RCC 7860 (cell line): Measurements from ENCODE around the gene MAP3K15.

Experiments used
- DNase-seq: peaks from one replicate; pipeline ENCODE4 v3.0.0-alpha.2; 2015; ENCODE audit warnings: low spot score
- FAIRE-seq: peaks from 2 replicates; lab custom pipeline; 2012; peaks lifted over from hg19 to GRCh38; lab: Jason Lieb, UNC

MAP3K15 gene

DNA sequence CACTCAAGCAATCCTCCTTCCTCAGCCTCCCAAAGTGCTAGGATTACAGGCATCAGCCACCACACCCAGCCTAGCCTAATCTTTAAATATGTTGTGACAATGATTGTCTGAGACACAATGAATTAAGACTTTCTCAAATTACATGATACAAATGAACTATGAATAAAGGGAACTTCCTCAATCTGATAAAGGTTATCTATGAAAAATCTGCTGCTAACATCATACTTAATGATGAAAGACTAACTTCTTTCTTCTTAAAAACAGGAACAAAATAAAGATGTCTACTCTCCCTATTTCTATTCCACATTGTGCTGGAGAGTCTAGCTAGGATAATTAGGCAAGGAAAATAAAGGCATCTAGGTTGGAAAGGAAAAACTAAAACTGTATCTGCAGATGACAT lies 111.6 kb downstream of the MAP3K15 start:
- DNase-seq: no peak
- no peak for FAIRE-seq

DNA sequence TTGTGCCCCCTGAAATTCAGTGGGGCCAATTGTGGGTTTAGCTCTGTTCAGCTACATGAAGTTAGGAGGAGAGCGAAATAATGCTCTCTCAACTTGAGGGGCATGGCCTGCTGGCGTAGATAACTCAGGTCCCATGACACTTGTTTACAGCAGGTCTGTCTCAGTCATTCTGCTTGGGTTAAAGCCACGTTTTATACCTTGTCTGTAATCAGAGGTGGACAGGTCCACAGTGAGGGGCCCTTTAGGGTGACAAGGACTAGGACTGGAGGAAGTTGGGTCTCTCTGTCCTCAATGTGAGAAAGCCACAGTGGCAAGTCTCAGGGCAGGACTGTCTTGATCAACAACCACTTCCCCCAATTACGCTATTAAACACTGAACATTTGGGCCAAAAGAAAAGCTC lies 122.6 kb downstream of the MAP3K15 start:
- FAIRE-seq (no peak), DNase-seq (no peak)

DNA sequence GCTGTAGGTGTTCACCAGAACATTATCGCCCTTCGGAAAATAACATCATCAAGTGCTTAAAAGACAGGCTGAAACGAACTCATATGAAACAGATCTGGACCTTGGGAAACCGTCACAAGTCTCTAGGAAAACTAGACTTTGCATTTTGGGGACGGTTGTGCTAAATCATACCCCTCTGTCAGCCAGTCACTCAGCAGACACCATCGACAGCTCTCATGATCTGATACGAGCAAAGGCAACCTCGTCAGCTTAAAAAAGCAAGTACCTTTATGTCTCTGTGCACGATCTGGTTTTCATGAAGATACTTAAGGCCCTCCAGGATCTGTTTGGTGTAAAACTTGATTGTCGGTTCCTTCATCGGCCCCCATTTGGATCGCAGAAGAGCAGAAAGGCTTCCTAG lies 123.2 kb downstream of the MAP3K15 start:
- no peak for DNase-seq
- no peak for FAIRE-seq

DNA sequence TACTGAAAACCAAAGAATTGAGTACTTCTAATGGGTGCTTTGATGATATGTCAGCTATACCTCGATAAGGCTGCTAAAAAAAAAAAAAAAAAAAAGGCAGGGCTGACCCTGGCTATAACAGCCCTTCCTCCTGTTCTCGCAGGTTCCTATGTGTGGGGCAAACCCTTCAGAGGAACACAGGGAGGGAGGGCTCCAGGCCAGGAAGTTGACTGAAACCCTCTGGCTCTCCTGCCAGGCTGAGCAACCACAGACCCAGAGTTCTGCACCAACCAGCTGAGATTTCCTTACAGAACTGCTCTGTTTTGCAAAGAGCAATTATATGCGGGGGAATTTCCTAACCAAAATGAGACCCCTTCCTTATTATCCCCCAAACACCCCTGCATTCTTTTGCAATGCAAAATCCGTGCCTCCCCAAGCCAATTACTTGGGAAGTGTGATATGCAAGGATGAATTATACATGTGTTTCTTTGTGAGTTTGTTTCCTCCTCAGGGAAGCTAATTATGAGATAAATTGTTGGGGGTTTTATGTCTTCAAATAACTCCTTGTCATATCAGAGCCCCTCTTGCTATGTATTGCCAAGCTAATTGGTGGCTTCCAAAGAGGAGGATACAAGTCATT lies 126.0 kb downstream of the MAP3K15 start:
- FAIRE-seq (no peak), DNase-seq (no peak)

DNA sequence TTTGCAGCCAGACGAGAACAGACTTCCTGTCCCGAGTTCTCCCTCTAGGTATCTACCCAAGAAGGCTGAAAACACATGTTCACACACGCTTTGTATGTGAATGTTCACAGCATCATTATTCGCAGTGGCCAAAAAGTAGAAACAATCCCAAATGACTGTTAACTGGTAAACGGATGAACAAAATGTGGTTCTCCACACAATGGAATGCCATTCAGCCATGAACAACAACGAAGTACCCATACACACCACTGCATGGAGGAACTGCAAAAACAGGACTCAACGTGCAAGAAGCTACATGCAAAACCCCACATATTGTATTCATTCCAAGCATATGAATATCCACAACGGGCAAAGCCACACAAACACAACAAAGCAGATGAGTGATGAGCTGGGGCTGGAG lies 126.6 kb downstream of the MAP3K15 start:
- DNase-seq (no peak), FAIRE-seq (no peak)

DNA sequence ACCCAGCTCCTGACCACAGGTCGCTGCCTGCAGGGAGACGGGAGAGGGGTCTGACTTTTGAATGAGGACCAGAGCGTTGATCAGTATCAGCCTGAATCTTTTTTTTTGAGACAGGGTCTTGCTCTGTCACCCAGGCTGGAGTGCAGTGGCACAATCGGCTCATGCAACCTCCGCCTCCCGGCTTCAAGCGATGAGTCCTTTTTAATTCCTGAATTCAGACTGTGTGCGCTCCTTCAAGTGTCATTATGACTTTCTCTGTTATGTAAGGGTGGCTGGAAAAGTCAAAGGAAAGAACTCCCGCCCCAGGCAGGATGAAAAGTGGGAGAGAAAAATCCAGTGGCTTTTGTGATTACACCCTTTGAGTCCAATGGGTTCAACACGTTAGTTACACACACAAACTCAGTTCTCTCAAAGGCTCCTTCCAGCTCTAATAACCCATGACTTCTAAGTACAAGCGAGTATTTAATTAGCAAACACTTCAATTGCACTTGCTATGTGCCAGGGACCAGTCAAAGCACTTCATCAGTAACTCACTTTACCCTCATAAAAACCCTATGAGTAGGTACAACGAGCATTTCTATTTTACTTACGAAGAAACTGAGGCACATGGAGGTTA lies 127.1 kb downstream of the MAP3K15 start:
- DNase-seq (no peak), FAIRE-seq (no peak)

DNA sequence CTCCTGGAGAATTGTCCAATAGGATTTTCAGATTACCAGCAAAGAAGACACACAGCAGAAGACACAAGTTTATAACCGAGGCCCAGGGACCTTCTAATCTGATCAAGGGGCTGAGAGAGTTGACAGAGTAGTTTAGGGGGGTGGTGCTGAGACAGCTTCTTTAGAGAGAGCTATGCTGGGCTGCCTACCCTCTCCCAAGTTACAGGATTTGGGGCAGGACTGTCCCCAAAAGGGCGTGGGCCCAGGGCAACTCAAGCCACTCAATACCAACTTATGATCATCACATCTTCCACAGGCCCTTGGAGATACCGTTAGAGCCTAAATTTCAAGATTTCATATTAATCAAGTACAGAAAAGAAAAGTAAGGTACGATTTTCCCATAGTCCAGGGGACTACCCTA lies 128.6 kb downstream of the MAP3K15 start:
- no peak for DNase-seq
- no peak for FAIRE-seq

DNA sequence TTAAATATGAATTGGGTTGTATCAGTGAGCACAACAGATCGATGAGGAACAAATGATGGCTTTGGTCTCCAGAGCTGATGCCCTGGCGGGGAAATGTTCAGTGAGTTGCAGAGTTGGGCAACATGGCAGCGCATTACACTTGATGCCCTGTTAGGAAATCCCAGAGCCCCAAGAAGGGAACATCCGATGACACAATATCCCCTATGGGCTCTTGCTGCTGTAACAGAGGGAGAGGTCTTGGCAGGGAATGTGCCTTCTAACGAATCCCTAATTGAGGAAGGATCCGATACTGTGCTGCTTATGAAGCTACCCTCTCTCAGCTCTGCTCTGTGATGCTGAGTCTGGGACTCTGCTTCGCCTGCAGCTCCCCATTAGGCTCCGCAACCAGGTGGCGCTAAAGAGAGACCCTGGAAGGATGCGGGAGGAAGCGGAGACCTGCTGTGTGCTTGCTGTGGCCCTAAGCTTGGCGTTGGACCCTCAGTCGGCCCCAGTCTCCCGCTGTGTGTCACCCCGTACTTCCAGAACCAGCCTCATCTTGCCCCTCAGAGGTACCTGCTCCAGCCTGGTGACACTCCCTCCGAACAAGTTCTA lies 132.7 kb downstream of the MAP3K15 start:
- peak; percentile 4 for DNase-seq
- FAIRE-seq: no peak

DNA sequence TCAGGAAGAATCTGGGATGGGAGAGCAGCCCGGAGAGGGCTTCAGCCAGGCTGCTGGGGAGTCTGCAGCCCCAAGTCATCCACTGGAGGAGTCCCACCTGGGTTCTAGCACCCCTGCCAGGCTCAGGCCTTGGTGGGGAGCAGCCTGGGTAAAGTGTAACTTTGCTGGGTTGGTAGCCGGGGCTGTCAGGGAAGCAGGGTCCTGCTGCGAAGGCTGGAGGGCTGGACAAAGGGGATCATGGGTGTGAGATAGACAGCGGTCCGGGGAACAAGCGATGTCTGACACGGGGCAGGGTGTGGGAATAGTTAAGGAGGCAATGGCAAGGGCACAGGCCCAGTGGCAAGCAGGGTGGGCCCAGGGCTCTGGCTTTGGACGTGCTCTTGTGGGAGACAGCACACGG lies 134.0 kb downstream of the MAP3K15 start:
- FAIRE-seq: no peak
- no peak for DNase-seq

DNA sequence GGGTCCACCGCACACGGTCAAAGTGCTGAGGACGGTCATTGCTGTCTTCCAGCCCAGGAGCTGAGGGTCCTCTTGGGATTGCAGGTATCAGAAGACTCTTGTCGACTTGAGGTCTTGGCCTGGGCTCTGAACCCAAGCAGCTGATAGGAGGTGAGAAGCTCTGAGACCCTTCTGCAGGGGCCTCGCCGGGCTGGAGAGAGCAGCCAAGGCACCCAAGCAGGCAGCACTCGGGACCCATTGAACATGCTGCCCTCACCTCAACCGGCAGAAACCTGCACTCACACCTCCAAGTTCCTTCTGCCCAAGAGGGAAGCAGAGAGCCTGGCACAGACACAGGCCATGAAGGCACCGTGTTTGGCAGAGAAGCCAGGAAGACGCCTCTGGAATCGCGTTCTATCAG lies 137.5 kb downstream of the MAP3K15 start:
- DNase-seq (no peak), FAIRE-seq (no peak)

DNA sequence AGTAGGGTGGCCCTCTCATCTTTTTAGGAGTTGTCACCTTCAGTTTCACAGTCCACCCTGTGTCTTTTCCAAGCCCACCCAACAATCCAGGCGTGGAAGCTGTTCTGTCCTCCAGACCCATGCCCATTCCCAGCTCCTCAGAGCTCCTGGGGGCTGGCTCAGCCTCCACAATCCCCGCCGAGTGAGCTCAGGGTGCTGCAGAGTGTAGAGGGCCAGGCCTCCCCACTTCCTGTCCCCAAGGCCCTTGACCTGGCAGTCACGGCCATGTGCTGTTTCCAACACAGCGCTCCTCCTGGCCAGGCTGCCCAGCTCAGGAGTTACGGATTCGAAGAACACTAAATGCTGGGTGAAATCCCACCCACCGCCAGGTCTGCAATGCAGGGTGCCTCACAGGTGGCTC lies 139.8 kb downstream of the MAP3K15 start:
- DNase-seq (no peak), FAIRE-seq (no peak)

DNA sequence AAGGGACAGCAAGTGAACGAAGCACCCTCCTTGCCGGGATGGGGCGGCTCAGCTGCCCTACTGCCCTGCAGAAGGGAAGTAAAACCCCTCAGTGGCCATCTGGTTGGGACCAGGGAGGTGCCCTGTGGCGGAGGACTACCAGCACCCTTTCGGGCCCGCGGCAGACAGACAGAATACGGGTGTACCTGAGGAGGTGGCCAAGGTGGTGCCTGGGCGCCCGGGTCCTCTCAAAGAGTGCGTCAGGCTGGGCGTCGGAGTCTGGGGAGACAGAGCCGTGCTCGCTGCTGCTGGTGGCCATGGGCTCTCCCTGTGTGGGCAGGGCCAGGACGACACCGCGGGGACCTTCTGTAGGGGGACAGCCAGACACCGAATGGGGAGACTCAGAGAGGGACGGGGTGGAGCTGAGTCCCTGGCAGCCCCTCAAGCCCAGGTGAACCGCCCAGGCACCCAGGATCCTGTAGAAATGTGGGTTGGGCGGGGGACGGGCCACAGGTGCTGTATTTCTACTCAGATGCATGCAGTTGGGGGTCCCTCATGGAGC lies 141.9 kb downstream of the MAP3K15 start:
- FAIRE-seq (no peak), DNase-seq (no peak)

DNA sequence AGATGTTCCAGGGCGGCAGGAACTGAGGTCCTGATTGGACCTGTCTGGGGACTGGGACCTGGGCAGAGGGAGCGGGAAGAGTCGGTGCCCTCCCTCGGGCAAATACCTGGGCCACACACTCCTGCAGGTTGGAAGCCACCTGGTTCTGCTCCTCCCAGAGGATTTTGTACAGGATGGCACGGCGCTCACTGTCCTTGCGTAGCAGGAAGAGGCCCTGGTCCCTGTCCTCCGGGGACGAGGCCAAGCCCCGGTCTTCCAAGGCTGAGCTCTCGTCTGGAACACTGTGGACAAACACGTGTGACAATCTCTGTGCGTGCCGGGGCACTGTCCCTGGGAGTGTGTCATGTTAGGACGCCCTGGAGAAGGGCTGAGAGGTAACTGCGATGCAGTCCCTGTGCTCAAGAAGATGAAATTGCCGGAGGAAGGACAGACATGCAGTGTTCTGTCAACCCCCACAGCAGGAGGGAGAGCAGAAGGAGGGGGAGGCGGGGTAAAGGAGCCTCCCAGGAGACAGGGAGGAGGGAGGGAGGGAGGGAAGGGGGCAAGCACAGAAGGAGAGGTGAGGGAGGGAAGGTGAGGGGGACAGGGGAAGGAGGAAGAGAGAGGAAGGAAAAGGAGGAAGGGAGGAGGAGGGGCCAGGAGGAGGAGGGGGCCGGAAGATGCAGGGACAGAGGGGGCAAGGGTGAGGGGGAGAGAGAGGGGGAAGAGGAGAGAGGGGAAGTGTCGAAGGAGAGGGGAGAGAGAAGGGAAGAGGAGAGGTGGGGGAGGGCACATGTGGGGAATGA lies 142.6 kb downstream of the MAP3K15 start:
- FAIRE-seq: no peak
- DNase-seq: no peak

DNA sequence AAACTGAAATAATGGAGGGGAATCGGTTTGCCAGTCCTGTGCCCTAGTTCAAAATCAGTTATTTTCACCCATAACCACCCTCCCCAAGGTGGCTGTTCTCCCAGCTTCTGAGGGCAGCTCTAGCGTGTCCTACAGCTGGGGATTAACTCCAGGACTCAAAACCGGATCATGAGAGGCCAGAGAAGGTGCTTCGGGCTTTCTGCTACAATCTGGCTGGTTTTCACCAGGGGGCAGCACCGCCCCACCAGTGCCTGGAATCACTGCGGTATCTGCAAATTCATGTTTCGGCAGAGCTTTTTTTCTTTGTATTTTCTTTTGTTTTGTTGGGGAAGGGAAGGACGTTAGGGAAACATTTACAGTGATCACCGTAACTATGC lies 143.2 kb downstream of the MAP3K15 start:
- peak; percentile 27 for DNase-seq
- FAIRE-seq: no peak

DNA sequence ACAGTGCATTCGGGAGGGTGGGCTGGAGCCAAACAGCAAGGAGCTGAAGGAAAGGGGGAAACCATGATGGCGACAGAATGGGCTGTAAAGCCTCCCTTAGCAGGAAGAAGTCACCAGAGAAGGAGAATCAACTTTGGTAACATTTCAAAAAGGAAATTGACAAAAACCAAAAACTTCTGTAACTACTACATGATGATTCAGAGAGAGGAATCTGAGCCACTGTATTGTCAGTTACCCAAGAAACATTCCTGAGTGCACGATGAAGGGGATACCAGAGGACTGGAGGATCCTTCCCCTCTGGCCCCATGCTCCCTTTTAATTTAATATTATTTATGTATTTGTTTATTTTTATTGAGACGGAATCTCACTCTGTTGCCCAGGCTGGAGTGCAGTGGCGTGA lies 145.2 kb downstream of the MAP3K15 start:
- FAIRE-seq: no peak
- DNase-seq: no peak

DNA sequence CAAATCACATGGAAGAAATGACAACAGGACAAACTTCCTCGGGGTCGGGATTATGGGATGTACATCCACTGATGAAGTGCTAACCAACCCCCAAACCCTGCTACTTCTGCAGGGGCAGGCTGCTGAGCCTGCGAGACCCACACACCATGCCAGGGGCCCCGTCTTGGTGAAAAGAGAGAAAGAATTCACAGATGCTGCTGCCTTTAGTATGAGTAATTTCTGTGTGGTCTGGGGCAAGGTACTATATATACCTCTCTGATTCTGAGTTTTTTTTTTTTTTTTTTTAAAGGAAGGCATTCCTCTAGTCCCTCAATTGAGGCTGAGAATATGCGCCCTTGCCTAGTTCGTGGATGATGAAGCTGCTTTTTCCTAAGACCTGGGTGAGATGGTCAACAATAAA lies 146.7 kb downstream of the MAP3K15 start:
- DNase-seq (no peak), FAIRE-seq (no peak)

DNA sequence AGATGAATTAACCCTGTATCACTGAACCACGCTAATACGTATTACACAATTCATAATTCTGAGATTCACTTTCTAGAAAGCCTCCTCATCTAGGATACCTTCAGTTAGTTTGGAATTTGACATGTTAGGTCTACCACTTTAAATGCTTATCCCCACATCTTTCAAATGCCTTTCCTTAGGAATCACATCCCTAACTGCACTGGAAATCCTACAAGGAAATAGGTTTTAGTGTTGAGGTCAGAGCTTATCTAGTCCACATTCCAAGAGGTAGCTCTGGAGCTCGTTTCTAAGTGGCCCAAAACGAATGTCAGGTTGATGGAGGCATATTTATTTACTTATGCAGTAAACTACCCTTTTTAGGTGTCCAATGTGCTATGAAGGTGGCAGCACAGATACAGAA lies 153.6 kb downstream of the MAP3K15 start:
- no peak for FAIRE-seq

DNA sequence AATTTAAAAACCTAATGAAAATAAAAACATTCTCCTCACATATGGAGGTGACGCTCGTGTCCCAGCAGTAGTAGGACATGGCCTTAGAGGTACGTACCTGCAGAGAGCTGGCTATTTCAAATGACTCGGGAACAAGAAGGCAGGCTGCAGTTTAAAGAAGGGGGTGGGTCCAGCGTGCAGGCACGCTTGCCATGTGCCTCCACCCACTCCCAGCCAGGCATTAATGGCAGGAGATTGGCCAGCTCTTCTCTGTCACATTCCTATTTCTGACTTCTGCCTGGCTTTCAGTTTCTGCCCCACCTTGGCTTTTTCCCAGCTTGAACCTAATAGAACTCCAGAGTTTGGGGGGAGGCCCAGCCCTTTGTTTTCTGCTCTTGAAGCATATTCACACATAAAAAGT lies 154.4 kb downstream of the MAP3K15 start:
- DNase-seq (no peak), FAIRE-seq (no peak)

More for the DNA sequence above, 153.6 kb downstream of the MAP3K15 start:
- DNase-seq: no peak

DNA sequence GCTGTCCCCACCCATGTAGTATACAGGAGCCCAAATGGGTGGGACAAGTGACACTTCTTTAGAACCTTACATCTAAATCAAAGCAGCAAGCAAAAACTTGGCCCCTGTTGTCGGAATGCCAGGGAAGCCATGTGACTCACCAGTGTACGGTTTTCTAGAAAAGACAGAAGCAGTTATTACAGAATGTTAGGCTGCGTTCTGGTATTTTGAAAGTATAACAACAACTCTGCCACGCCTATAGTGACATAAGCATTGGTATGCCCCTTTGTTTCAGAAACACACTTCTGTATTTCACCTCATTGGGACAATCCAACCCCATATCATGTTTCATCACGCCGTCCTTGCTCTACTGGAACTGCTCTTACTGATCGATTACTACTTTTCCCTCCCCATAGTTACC lies 156.8 kb downstream of the MAP3K15 start:
- no peak for FAIRE-seq
- DNase-seq: no peak

DNA sequence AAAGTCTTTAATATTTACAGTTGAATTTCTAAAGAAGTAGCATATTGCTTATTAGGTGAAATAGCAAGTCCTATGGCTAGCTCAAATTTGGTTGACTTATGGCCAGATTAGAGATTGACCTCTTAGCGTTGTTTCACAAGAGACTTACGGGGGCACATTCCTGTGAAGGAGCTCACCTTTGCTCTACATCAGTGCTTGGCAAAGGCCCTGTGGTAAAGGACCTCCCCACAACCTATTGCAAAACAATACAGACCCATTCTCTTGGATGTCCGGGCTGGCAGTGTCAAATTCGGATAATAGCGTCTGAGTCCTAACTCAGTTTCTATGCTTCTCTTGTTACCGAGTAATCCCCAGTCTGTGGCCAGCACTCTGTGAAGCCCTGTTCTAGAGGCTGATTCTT lies 160.7 kb downstream of the MAP3K15 start:
- no peak for DNase-seq
- FAIRE-seq: no peak

DNA sequence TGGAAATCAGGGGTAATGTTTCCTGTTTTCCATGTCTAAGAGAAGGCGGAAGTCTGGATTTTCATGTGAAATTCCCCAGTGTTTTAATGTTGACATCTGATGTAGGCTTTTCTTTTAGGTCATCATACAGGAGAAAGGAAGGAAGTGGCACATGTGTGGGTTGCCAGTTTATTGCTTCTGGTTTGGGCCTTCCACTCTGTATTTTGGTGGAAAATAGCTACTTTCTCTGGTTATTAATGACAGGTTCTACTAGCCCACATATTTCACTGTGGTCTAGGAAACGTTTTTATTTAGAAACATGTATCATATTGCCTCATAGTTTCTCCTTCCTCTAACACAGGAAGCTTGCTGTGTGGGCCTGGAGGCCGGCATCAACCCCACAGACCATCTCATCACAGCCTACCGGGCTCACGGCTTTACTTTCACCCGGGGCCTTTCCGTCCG lies 164.3 kb downstream of the MAP3K15 start:
- no peak for DNase-seq
- FAIRE-seq: no peak

DNA sequence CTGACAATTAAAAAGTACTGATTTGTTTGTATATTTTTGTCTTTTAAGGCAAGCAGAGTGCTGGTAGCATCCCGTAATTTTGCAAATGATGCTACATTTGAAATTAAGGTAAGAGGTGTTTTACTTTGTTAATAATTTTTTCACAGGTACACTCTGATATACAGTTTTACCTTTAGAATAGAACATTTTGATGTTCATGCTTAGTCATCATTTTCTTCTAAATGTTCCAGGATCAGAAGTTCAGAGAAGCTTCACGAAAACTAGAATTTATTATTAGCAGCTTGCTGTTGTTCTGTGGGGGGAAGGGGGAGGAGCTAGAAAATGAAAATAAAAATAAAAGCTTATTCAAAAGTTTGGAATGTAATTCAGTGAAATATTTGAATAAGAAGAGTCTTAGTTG lies 166.0 kb downstream of the MAP3K15 start:
- FAIRE-seq (no peak), DNase-seq (no peak)
